ENCODE measurements around the gene CX3CR1.

Gene CX3CR1

GRCh38 chr3:39277893-39278615 lies 1.8 kb downstream of the CX3CR1 start:
- TF ChIP-seq, protein P1, sequence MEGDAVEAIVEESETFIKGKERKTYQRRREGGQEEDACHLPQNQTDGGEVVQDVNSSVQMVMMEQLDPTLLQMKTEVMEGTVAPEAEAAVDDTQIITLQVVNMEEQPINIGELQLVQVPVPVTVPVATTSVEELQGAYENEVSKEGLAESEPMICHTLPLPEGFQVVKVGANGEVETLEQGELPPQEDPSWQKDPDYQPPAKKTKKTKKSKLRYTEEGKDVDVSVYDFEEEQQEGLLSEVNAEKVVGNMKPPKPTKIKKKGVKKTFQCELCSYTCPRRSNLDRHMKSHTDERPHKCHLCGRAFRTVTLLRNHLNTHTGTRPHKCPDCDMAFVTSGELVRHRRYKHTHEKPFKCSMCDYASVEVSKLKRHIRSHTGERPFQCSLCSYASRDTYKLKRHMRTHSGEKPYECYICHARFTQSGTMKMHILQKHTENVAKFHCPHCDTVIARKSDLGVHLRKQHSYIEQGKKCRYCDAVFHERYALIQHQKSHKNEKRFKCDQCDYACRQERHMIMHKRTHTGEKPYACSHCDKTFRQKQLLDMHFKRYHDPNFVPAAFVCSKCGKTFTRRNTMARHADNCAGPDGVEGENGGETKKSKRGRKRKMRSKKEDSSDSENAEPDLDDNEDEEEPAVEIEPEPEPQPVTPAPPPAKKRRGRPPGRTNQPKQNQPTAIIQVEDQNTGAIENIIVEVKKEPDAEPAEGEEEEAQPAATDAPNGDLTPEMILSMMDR (IDR thresholded peaks at IDR 0.05; ENCODE audit: low read depth, low read length, missing control alignments): no peak
- H3K4me3 ChIP-seq (ENCODE audit: low read depth, low read length): no peak overlapping the region
- in situ Hi-C loops (cut with HindIII; ENCODE audit: low sequenced_read_pairs): no loop called here
- DNase-seq (ENCODE audit: low read depth): no peak

DNA sequence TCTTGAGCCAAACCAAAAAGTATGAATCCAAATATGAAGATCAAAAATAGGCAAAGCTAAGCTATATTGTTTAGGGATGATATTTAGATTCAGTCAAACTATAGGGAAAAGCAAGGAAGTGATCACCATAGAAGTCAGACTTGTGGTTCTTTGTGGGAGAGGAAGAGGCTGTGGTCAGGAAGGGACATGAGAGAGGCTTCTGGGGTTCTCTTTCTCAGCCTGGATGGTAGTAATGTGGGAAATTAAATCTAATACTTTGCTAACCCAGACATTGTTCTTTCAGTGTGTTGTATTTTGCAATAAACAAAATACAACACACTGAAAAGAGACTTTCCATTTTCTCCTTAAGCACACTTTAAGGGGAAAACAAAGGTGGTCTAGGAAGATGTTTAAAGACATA lies 3.1 kb downstream of the CX3CR1 start:
- no peak for DNase-seq (ENCODE audit: low read depth)
- TF ChIP-seq, protein P1 (IDR thresholded peaks at IDR 0.05; ENCODE audit: low read depth, low read length, missing control alignments): no peak
- H3K4me3 ChIP-seq (ENCODE audit: low read depth, low read length): no peak overlapping the region
- in situ Hi-C loops (cut with HindIII; ENCODE audit: low sequenced_read_pairs): no loop called here

DNA sequence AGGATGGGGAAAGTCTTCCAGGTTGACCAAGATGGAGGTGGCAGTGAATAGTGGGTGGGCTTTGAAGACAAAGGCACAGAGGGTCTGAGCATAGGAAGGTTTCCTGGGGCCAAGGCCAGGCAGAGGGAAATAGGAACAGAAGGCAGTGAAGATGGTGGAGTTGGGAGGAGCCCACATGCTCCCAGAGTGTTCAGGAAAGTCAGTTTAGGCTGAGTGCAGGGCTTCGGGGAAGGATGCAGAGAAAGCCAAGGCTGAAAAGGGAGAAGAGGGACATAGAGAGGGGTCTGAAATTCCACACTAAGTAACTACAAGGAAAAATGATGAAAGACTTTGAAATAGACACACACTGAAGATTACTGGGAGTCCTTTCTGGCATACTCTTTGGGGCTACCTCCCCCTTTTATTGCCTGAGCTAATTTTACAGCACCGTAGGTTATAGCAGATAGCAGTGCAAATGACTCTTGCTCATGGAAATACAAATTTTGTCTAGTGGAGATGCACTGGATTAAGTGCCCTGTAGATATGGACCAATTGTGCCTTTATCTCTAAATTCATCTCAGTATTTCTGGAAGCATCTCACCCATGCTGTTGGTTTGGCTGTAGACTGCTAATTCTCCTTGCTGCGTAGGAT lies 3.8 kb downstream of the CX3CR1 start:
- in situ Hi-C loops (cut with HindIII; ENCODE audit: low sequenced_read_pairs): no loop called here
- H3K4me3 ChIP-seq (ENCODE audit: low read depth, low read length): no peak overlapping the region

GRCh38 chr3:39275052-39275451 lies 4.8 kb downstream of the CX3CR1 start:
- H3K4me3 ChIP-seq (ENCODE audit: low read depth, low read length): no peak overlapping the region
- in situ Hi-C loops (cut with HindIII; ENCODE audit: low sequenced_read_pairs): no loop called here
- no peak for DNase-seq (ENCODE audit: low read depth)
- TF ChIP-seq, protein P1 (IDR thresholded peaks at IDR 0.05; ENCODE audit: low read depth, low read length, missing control alignments): no peak

More for the DNA sequence above, 3.8 kb downstream of the CX3CR1 start:
- no peak for DNase-seq (ENCODE audit: low read depth)
- TF ChIP-seq, protein P1 (IDR thresholded peaks at IDR 0.05; ENCODE audit: low read depth, low read length, missing control alignments): no peak

GRCh38 chr3:39273119-39273518 lies 6.7 kb downstream of the CX3CR1 start:
- in situ Hi-C loops (cut with HindIII; ENCODE audit: low sequenced_read_pairs): no loop called here
- TF ChIP-seq, protein P1 (IDR thresholded peaks at IDR 0.05; ENCODE audit: low read depth, low read length, missing control alignments): peak; percentile 26
- no peak overlapping the region for H3K4me3 ChIP-seq (ENCODE audit: low read depth, low read length)
- no peak for DNase-seq (ENCODE audit: low read depth)

GRCh38 chr3:39272191-39272590 lies 7.6 kb downstream of the CX3CR1 start:
- in situ Hi-C loops (cut with HindIII; ENCODE audit: low sequenced_read_pairs): no loop called here
- H3K4me3 ChIP-seq (ENCODE audit: low read depth, low read length): no peak overlapping the region
- DNase-seq (ENCODE audit: low read depth): no peak
- TF ChIP-seq, protein P1 (IDR thresholded peaks at IDR 0.05; ENCODE audit: low read depth, low read length, missing control alignments): no peak

Data from astrocyte of the cerebellum (primary cell).